Mucosa of stomach (tissue), 1 donor: ENCODE data around the gene PARD3.

Experiments
- H3K27me3 ChIP-seq: one replicate; pipeline ENCODE4 v1.7.0; 2013; ENCODE audit warnings: mild to moderate bottlenecking, low read length; ENCODE audit not compliant: control insufficient read depth, insufficient read depth
- H3K36me3 ChIP-seq: one replicate; pipeline ENCODE4 v1.7.0; 2013; ENCODE audit warnings: low read length; ENCODE audit not compliant: control insufficient read depth, insufficient read depth
- H3K4me1 ChIP-seq: one replicate; pipeline ENCODE4 v1.7.0; 2013; ENCODE audit warnings: mild to moderate bottlenecking, low read length; ENCODE audit not compliant: control insufficient read depth, insufficient read depth
- H3K4me3 ChIP-seq: one replicate; pipeline ENCODE4 v1.7.0; 2013; ENCODE audit warnings: low read length
- H3K9ac ChIP-seq: one replicate; pipeline ENCODE4 v1.7.0; 2013; ENCODE audit warnings: mild to moderate bottlenecking, low read length, moderate library complexity
- H3K9me3 ChIP-seq: one replicate; pipeline ENCODE4 v1.7.0; 2013; ENCODE audit warnings: mild to moderate bottlenecking, low read length, moderate library complexity; ENCODE audit not compliant: control insufficient read depth
- donor health status: Pancreatic carcinoma.

The PARD3 gene

DNA sequence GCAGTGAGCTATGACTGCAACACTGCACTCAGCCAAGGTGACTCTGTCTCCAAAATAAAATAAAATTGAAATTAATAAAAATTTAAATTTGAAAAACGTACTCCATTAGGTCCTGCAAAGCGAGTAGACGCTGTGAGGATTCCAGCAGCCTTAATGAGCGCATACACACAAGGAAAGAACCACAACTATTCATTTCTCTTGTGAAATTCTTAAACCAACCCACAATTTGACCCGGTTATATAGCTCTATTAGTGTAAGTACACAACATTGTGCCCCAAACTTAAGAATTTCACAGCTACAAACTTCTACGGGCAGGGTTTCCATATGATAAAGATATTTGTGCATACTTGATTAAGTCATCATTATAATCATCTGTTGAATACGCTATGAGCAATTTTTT is 84.4 kb downstream of the PARD3 start:
- H3K9ac ChIP-seq, result no peak overlapping the region
- H3K36me3 ChIP-seq, result no peaks in the 10 kb centered on the region
- H3K27me3 ChIP-seq, result no peaks in the 10 kb centered on the region
- H3K9me3 ChIP-seq, result no peaks in the 10 kb centered on the region
- H3K4me1 ChIP-seq, result peaks cover 12% of the 10 kb centered on the region
- H3K4me3 ChIP-seq, result no peak overlapping the region

GRCh38 chr10:34729619-34730018 is 85.5 kb downstream of the PARD3 start:
- Histone ChIP-seq H3K4me3 (no peak overlapping the region), H3K27me3 (no peaks in the 10 kb centered on the region), H3K9me3 (no peaks in the 10 kb centered on the region), H3K36me3 (no peaks in the 10 kb centered on the region), H3K9ac (no peak overlapping the region), H3K4me1 (peaks cover 12% of the 10 kb centered on the region)

- no peaks in the 10 kb centered on the region for H3K36me3 ChIP-seq
- H3K9me3 ChIP-seq, result no peaks in the 10 kb centered on the region
- H3K27me3 ChIP-seq, result no peaks in the 10 kb centered on the region
- H3K9ac ChIP-seq, result no peak overlapping the region
- no peak overlapping the region for H3K4me3 ChIP-seq
- peaks cover 16% of the 10 kb centered on the region for H3K4me1 ChIP-seq
Measured at GRCh38 chr10:34728361-34728760, 86.7 kb downstream of the PARD3 start.

GRCh38 chr10:34727595-34728033 is 87.5 kb downstream of the PARD3 start:
- Histone ChIP-seq H3K4me1 (peaks cover 12% of the 10 kb centered on the region), H3K9me3 (no peaks in the 10 kb centered on the region), H3K4me3 (no peak overlapping the region), H3K36me3 (no peaks in the 10 kb centered on the region), H3K9ac (no peak overlapping the region), H3K27me3 (no peaks in the 10 kb centered on the region)

DNA sequence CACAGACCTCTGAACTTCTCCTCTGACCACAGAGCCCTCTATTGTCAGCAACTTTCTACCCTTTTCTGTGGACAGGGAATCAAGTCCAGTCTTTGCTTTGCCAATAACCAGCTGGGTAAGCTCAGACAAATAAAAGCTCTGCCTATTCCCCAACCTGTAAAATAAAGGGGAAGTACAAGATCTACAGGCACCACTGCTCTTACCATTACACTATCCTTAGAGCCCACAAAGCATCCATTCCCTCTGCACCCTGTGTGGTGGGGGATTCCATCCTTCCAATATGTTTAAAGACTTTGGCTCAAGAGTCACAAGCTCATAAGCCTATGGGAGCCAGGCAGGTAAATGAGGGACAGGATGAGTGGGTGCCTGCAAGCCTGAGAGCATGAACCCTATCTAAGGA is 88.2 kb downstream of the PARD3 start:
- Histone ChIP-seq H3K27me3 (no peaks in the 10 kb centered on the region), H3K9me3 (no peaks in the 10 kb centered on the region), H3K9ac (no peak overlapping the region), H3K4me3 (no peak overlapping the region), H3K4me1 (peaks cover 5% of the 10 kb centered on the region), H3K36me3 (no peaks in the 10 kb centered on the region)

GRCh38 chr10:34723750-34724149 is 91.3 kb downstream of the PARD3 start:
- Histone ChIP-seq H3K4me3 (no peak overlapping the region), H3K9ac (no peak overlapping the region), H3K27me3 (no peaks in the 10 kb centered on the region), H3K4me1 (peaks cover 10% of the 10 kb centered on the region), H3K9me3 (no peaks in the 10 kb centered on the region), H3K36me3 (no peaks in the 10 kb centered on the region)

DNA sequence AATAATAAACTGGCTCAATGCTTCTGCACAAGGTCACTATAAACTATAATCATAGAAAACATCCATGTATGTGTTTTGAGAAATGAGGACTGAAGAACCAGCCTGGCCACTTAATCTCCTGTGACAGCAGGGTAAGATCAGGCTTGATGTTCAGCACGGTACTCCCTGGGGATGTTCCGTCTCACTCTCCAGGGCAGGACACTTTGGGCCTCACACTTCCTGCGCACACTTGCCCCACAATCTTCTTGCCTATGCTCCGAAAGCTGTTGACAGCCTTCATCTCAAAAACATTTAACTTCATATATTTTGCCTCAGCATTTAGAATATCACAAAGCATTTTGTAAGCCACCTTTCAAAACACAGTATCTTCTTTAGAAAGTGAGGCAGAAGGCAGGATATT is 92.7 kb downstream of the PARD3 start:
- Histone ChIP-seq H3K27me3 (no peaks in the 10 kb centered on the region), H3K4me1 (peaks cover 10% of the 10 kb centered on the region), H3K4me3 (no peak overlapping the region), H3K36me3 (no peaks in the 10 kb centered on the region), H3K9ac (no peak overlapping the region), H3K9me3 (no peaks in the 10 kb centered on the region)

DNA sequence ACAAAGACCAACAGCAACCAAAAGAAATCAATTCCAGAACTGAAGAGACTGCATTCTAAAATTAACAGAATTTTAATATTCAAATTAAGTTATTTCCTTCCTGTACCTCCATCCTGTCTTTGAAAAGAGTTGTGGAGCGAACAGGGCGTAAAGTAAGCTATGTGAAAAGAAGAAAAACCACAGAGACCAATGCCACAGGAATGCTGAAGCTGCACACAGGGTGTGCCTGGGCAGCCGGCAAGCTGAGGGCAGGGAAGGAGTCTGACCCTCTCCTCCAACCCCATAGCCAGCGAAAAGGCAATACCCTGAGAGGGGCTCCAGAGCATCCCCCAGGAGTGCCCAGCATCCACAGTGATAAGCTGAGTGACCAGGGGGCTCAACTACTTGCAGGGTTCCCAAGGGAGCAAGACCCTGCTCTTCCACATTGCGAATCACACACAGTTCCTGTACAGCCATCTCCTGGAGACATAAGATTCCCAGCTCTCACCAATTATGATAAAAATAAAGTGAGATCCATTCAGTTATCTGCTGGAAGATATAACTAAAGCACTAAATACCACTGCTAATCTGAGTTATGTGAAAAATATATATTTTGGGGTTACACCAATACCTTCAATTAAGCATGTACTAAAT is 93.8 kb downstream of the PARD3 start:
- Histone ChIP-seq H3K36me3 (no peaks in the 10 kb centered on the region), H3K9me3 (no peaks in the 10 kb centered on the region), H3K4me3 (no peak overlapping the region), H3K9ac (no peak overlapping the region), H3K27me3 (no peaks in the 10 kb centered on the region), H3K4me1 (peaks cover 10% of the 10 kb centered on the region)

DNA sequence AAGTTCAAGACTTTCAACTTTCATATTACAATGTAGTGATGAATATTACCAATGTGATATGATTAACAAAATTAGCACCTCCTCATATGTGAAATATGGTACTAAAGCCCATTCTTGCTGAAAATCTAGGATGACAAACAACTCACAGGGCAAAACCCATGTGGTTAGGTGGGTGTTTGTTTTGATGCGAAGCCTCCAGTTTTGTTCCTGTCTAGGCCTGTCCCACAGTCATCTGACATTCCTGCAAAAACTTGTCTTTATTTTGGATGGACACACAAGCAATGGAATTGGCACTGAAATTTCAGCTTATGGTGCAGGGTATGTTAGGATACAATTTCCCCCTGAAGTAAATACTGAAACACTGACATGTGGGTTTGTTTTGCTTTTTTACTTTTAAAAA is 95.3 kb downstream of the PARD3 start:
- Histone ChIP-seq H3K36me3 (no peaks in the 10 kb centered on the region), H3K4me1 (peaks cover 10% of the 10 kb centered on the region), H3K27me3 (no peaks in the 10 kb centered on the region), H3K9me3 (no peaks in the 10 kb centered on the region), H3K4me3 (no peak overlapping the region), H3K9ac (no peak overlapping the region)

DNA sequence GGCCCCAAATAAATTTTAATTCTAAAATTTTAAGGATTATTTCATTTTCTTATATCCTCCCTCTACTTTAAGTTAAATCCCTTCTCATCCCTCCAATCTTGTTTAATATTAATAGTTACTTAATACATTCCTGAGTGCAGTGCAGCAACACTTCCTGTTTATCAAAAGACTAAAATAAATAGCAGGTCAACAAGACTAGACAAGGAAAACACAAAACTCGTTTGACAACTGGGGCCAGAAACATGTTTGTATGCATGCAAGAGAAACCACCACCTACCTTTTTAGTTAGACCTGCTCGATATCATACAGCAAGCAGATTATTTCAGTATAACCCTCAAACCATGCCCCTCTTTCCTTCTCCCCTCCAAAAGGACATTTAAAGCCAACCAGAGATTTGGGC is 95.8 kb downstream of the PARD3 start:
- H3K9me3 ChIP-seq, result no peaks in the 10 kb centered on the region
- peaks cover 11% of the 10 kb centered on the region for H3K4me1 ChIP-seq
- H3K9ac ChIP-seq, result no peak overlapping the region
- no peaks in the 10 kb centered on the region for H3K36me3 ChIP-seq
- H3K4me3 ChIP-seq, result no peak overlapping the region
- no peaks in the 10 kb centered on the region for H3K27me3 ChIP-seq

DNA sequence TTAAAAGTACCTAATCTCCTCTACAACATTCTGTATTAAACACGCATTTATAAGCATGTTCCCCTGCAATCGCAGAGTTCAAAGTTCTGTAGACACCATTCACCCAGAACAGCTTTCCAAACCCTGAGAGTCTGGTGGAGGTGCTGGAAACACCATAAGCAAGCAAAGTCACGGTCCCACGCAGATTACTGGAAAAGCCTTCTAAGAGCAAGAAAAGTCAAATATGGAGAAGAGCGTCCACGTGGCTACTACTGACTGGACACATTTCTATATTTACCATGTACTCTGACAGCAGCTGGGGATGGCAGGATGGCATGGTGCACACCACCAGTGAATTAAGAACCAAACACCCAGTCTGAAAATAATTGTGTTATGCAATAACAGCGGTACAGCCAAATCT is 97.7 kb downstream of the PARD3 start:
- no peaks in the 10 kb centered on the region for H3K36me3 ChIP-seq
- H3K4me1 ChIP-seq, result peaks cover 10% of the 10 kb centered on the region
- H3K9me3 ChIP-seq, result no peaks in the 10 kb centered on the region

DNA sequence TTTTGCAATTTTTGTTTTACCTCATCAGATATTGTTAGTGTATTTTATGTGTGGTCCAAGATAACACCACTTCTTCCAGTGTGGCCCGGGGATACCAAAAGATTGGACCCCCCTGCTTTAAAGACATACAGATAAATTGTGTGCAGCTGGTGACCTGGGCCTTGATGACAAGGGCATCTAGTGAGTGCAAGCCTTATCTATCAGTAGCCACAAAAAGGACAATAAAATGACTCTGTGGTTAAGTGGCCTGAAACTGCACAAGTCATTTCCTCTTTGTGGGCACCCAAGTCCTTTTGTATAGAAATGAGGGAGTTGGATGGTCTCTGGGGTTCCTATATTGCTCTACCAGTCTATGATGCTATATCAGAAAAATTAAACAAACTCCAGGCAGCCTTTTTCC is 98.1 kb downstream of the PARD3 start:
- peaks cover 10% of the 10 kb centered on the region for H3K4me1 ChIP-seq
- no peaks in the 10 kb centered on the region for H3K9me3 ChIP-seq
- H3K27me3 ChIP-seq, result no peaks in the 10 kb centered on the region
- no peaks in the 10 kb centered on the region for H3K36me3 ChIP-seq
- no peak overlapping the region for H3K9ac ChIP-seq
- no peak overlapping the region for H3K4me3 ChIP-seq

More for the DNA sequence above, 97.7 kb downstream of the PARD3 start:
- no peak overlapping the region for H3K9ac ChIP-seq
- H3K4me3 ChIP-seq, result no peak overlapping the region
- no peaks in the 10 kb centered on the region for H3K27me3 ChIP-seq

DNA sequence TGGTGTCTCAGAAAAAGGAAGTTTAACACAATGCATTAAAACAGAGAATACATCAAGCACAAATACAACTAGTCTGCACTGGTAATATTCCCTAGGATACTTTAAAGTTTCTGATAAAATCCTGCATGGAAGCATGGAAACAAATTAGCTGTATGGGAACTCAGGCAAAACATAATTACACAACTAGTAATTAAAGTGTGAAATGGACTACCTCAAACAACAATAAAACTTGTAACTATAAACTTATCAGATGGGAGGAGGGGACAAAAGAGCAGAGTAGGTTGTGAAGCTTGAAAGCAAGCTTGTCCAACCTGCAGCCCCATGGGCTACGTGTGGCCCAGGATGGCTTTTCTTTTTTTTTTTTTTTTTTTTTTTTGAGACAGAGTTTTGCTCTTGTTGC is 98.9 kb downstream of the PARD3 start:
- Histone ChIP-seq H3K4me1 (peaks cover 10% of the 10 kb centered on the region), H3K27me3 (no peaks in the 10 kb centered on the region), H3K9me3 (no peaks in the 10 kb centered on the region), H3K4me3 (no peak overlapping the region), H3K36me3 (no peaks in the 10 kb centered on the region), H3K9ac (no peak overlapping the region)
